Stimulated activated naive B cell treated with anti-CD40 and anti-IgM and Interleukin-4, amounts not matched to agents 10 μg/mL and 1 μg/mL and 100 μg/mL, for 72 hours (primary cell): ENCODE measurements around the gene RAC2.

Source experiments
- ATAC-seq, 2 donors: fragments of 150-1000 bp; cut with Tn5 transposase; replicated peaks; 2 replicates each; pipeline ENCODE4 v1.10.0; 2021; ENCODE audit warnings: moderate library complexity in 1 of 2
- DNase-seq: peaks from one replicate; pipeline ENCODE4 v3.0.0; 2021
- H3K27ac Mint-ChIP-seq: one replicate; pipeline ENCODE4 v1.8.0; 2022; ENCODE audit warnings: mild to moderate bottlenecking, mixed read lengths
- H3K27me3 Mint-ChIP-seq, 2 donors: one replicate each; pipeline ENCODE4 v1.8.0; 2022; ENCODE audit warnings: mixed read lengths in 2 of 2
- H3K36me3 Mint-ChIP-seq, 2 donors: one replicate each; pipeline ENCODE4 v1.8.0; 2022; ENCODE audit warnings: mixed read lengths in 2 of 2, mild to moderate bottlenecking in 1 of 2
- H3K4me1 Mint-ChIP-seq, 2 donors: one replicate each; pipeline ENCODE4 v1.8.0; 2022; ENCODE audit warnings: mixed read lengths in 2 of 2, mild to moderate bottlenecking in 1 of 2
- H3K4me3 Mint-ChIP-seq, 2 donors: one replicate each; pipeline ENCODE4 v1.8.0; 2022; ENCODE audit warnings: mild to moderate bottlenecking in 2 of 2, mixed read lengths in 2 of 2, moderate library complexity in 1 of 2
- H3K9me3 Mint-ChIP-seq, 2 donors: one replicate each; pipeline ENCODE4 v1.8.0; 2022; ENCODE audit warnings: mixed read lengths in 2 of 2, mild to moderate bottlenecking in 1 of 2

The RAC2 gene

DNA sequence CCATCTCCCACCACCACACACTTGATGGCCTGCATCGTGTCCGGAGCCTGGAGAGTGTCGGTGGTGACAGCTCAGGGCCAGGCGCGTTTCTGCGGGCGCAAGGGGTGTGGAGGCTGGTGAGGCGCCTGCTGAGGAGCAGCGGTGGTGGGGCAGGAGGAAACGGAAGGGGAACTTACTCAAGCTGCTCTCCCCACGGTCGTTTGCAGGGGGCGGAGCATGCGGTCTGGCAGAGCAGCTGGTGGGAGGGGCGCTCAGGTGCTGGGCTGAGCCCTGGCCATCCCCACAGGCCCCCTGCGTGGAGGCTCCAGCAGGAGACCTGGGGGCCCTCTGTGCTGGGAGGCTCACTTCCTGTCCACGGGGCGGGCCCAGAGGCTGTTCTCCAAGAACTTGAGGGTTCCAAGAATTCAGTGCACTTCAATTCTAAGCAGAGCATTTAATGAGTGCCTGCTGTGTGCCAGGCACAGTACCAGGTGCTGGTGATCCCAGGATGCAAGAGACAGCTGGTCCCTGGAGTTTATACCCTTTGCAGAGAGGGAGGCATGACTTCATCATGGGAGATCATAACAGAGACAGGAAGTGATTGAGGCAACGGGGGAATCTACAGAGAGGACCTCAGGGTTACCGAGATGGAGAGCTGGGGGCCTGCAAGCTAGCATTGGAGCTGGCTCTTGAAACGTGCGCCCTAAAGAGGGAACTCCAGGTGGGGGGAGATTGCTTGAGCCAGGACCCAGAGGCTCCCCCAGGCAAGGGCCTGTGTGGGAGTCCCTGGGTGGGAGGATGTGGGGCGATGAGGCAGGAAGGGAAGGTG lies at the start of gene RAC2:
Gene RAC2, minus strand, starts transcription at position 156 of the 808 bp plus-strand sequence. Its CDS starts 121 bp downstream, at position 35.
- no peaks in the 10 kb centered on the region for H3K27me3 Mint-ChIP-seq
- peak; percentile 83 for DNase-seq
- H3K36me3 Mint-ChIP-seq = peaks cover 31 to 40% of the 10 kb centered on the region in 2 donors
- peak within 1 kb of the TSS; percentile 95 for H3K27ac Mint-ChIP-seq
- peaks cover 45 to 72% of the 10 kb centered on the region in 2 donors for H3K4me1 Mint-ChIP-seq
- peak; percentile 63 to 66 for ATAC-seq
- no peaks in the 10 kb centered on the region for H3K9me3 Mint-ChIP-seq
- peak within 1 kb of the TSS; percentile 93 to 96 for H3K4me3 Mint-ChIP-seq

DNA sequence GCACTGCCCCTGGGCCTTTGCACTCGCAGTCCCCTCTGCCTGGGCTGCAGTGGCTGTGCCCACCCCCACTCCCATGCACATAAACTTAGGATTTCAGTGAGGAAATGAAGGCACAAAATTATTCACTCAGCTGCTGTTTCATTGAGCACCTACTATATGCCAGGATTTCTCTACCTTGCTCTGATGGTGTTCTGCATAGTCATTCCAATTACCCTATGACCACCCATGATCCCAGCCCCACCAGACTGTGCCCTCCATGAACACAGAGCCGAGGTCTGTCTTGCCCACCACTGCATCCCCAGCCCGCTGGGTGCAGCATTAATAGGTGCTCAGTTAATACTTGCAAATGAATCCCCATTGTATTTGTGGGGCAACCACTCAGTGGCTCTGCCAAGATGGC lies 49.1 kb upstream of the RAC2 start:
- Mint-ChIP-seq H3K9me3 (peaks cover 5 to 11% of the 10 kb centered on the region in 2 donors), H3K36me3 (peaks cover 28 to 70% of the 10 kb centered on the region in 2 donors), H3K27me3 (no peaks in the 10 kb centered on the region), H3K4me1 (peaks cover 48 to 68% of the 10 kb centered on the region in 2 donors), H3K27ac (peak overlapping the region; percentile 77), H3K4me3 (no peak overlapping the region)
- ATAC-seq (no peak), DNase-seq (no peak)

- no peaks in the 10 kb centered on the region for H3K27me3 Mint-ChIP-seq
- H3K4me3 Mint-ChIP-seq = no peak overlapping the region
- no peak for DNase-seq
- H3K36me3 Mint-ChIP-seq = peaks cover 27 to 66% of the 10 kb centered on the region in 2 donors
- H3K4me1 Mint-ChIP-seq = peaks cover 50 to 68% of the 10 kb centered on the region in 2 donors
- H3K9me3 Mint-ChIP-seq = peaks cover 5 to 11% of the 10 kb centered on the region in 2 donors
- H3K27ac Mint-ChIP-seq = peak overlapping the region; percentile 77
- no peak for ATAC-seq
Observed at GRCh38 chr22:37292641-37293040, 48.6 kb upstream of the RAC2 start.

DNA sequence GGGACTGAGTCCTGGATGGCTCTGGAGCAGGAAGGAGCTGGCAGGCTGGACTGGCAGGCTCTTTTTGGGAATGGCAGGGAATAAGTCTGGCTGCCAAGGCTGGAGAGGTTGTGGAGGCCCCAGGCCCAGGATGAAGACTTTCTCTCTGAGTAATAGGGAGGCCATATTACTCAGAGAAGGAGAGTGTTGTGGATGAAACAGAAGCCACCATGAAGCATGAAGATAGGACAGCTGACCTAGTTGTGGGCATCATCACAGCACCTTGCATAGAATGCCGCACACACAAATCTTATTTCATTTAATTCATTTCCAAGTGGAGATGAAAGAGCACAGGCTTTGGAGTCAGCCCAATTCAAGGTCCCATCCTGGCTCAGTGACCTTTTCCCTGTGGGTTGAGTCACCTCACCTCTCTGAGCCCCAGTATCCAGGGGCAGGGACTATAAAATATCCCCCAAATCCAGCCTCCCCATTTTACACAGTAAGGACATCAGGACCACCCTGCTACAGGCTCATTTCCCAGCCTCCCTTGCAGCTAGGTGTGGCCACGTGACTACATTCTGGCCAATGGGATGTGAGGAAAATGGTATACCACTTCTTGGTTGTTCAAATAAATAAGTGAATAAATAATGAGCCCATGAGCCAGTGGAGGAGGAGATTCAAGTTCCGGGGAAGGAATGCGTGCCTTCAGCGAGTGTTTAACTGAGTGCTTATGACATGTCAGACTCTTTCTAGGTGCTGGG lies 47.7 kb upstream of the RAC2 start:
- ATAC-seq = no peak

GRCh38 chr22:37290737-37291136 lies 46.7 kb upstream of the RAC2 start:
- Mint-ChIP-seq H3K27ac (peak overlapping the region; percentile 25), H3K9me3 (peaks cover 5 to 11% of the 10 kb centered on the region in 2 donors), H3K36me3 (peaks cover 31 to 70% of the 10 kb centered on the region in 2 donors), H3K4me1 (peaks cover 63 to 81% of the 10 kb centered on the region in 2 donors), H3K27me3 (no peaks in the 10 kb centered on the region), H3K4me3 (no peak overlapping the region)
- ATAC-seq = no peak
- no peak for DNase-seq

More for the DNA sequence above, 47.7 kb upstream of the RAC2 start:
- no peak for DNase-seq
- Mint-ChIP-seq H3K27ac (peak overlapping the region; percentile 67), H3K36me3 (peaks cover 28 to 70% of the 10 kb centered on the region in 2 donors), H3K4me1 (peaks cover 55 to 73% of the 10 kb centered on the region in 2 donors), H3K27me3 (no peaks in the 10 kb centered on the region), H3K4me3 (no peak overlapping the region), H3K9me3 (peaks cover 5 to 11% of the 10 kb centered on the region in 2 donors)

DNA sequence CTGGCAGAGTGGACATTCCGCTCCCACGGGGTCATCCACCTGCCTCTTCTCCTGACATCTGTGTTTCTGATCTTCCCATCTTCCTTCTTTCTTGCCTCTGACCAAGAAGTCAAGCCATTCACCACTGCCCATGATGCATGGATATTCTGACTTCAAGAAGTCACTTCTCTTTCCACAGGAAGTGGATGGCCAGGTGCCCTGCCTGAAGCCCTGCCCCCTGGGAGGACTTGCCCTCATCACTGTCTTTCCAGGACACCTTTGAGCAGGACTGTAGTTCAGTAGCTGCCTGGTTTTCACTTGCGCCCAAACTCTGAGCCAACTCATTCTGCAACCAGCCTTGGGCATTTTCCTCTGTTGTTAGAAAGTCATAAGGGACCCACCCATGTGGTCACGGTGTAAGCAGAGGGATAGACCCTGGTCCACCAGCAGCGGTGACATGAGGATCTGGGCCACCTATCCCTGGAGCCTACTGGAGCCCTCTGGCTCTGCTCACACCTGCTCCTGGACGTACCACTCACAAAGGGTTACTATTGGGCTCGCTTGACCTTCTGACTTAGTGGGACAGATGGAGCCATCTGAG lies 45.2 kb upstream of the RAC2 start:
- peaks cover 59 to 79% of the 10 kb centered on the region in 2 donors for H3K4me1 Mint-ChIP-seq
- H3K27me3 Mint-ChIP-seq = no peaks in the 10 kb centered on the region
- ATAC-seq (peak; percentile 16 to 28), DNase-seq (no peak)
- H3K36me3 Mint-ChIP-seq = peaks cover 31 to 64% of the 10 kb centered on the region in 2 donors
- no peak overlapping the region for H3K27ac Mint-ChIP-seq
- H3K9me3 Mint-ChIP-seq = peaks cover 5 to 11% of the 10 kb centered on the region in 2 donors
- H3K4me3 Mint-ChIP-seq = no peak overlapping the region

DNA sequence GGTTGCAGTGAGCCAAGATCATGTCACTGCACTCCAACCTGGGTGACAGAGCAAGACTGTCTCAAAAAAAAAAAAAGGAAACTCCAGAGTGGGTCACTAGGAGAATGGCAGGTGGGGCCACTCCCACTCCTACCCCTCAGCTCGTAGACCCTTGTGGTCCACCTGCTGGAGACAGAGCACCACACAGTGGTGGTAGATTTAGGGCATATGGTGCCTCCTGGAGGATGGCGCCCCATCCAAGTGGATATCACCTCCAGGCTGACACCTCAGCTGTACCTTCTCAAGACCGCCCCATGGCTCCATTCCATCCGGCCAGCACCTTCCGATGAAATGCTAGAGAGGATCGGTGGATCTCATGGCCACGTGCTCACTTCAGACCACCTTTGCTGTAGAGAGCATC lies 44.5 kb upstream of the RAC2 start:
- peaks cover 5 to 11% of the 10 kb centered on the region in 2 donors for H3K9me3 Mint-ChIP-seq
- DNase-seq (no peak), ATAC-seq (no peak)
- no peaks in the 10 kb centered on the region for H3K27me3 Mint-ChIP-seq
- H3K4me3 Mint-ChIP-seq = no peak overlapping the region
- peak overlapping the region; percentile 69 for H3K27ac Mint-ChIP-seq
- peaks cover 62 to 79% of the 10 kb centered on the region in 2 donors for H3K4me1 Mint-ChIP-seq
- H3K36me3 Mint-ChIP-seq = peaks cover 27 to 58% of the 10 kb centered on the region in 2 donors

DNA sequence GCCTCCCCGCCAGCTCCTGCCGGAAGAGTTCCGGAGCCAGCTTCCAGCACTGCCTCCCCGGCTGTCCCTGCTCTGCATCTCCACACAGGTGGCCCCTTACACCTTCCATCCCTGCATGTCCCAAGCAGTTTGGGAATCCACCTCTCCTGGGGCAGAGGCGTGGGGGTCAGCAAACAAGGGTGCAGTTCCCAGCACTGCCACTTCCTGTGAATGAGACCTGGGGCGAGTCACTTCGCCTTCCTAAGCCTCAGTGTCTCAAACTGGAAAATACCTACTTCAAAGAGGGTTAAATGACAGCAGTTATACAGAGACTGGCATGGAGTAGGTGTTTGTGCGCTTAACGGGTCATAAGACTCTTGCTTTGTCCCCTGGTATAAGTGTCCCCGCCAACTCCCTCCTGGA lies 43.5 kb upstream of the RAC2 start:
- Mint-ChIP-seq H3K4me3 (no peak overlapping the region), H3K27ac (peak overlapping the region; percentile 56), H3K9me3 (peaks cover 5 to 11% of the 10 kb centered on the region in 2 donors), H3K27me3 (no peaks in the 10 kb centered on the region), H3K36me3 (peaks cover 22 to 51% of the 10 kb centered on the region in 2 donors), H3K4me1 (peaks cover 65 to 81% of the 10 kb centered on the region in 2 donors)
- ATAC-seq (peak; percentile 6 to 12), DNase-seq (no peak)

DNA sequence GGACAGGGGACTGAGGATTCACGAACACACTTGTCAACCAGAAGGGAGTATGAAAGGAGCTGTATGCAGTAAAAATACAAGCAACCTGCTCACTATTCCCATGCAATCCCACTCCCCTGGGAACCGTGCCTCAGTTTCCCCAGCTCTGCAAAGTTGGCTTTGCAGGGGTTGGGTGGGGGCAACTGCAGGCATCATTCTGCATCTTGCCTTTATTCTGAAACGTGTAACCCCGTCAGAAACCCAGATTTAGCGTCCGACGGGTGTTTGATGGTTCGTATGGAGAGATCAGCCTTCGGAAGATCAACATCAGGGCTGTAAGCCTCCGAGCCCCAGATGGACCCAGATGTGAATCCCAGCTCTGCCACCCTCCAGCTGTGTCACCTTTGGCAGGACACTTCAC lies 41.9 kb upstream of the RAC2 start:
- ATAC-seq = no peak
- Mint-ChIP-seq H3K9me3 (no peaks in the 10 kb centered on the region), H3K4me3 (no peak overlapping the region), H3K27me3 (no peaks in the 10 kb centered on the region), H3K27ac (peak overlapping the region; percentile 79), H3K36me3 (peaks cover 7 to 35% of the 10 kb centered on the region in 2 donors), H3K4me1 (peaks cover 71 to 92% of the 10 kb centered on the region in 2 donors)
- no peak for DNase-seq

DNA sequence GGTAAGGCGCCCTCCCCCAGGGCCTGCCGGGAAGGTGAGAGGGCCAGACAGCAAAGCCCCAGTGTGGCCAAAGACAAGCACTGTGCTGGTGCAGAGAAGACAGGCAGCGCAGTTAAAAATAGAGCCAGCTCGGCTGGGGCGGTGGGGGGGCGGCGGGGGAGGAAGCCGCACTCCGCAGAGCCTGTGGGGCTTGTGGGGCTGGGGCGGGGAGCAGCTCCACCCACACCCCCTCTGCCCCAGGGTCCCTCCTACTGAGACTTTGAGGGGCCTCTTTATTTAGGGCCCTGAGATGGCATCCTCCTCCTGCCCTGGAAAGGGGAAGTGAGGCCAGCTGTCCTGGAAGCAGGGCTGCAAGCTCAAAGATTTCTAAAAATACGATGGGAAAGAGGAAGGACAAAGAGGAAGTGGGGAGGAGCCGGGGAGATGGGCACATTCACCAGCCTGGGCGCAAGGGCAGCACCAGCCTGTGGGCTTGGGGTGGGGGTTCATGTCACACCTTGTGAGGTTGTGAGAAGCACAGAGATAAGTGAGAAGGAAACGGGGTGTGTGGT lies 40.8 kb upstream of the RAC2 start:
- no peaks in the 10 kb centered on the region for H3K9me3 Mint-ChIP-seq
- DNase-seq = peak; percentile 70
- peak; percentile 69 to 72 for ATAC-seq

DNA sequence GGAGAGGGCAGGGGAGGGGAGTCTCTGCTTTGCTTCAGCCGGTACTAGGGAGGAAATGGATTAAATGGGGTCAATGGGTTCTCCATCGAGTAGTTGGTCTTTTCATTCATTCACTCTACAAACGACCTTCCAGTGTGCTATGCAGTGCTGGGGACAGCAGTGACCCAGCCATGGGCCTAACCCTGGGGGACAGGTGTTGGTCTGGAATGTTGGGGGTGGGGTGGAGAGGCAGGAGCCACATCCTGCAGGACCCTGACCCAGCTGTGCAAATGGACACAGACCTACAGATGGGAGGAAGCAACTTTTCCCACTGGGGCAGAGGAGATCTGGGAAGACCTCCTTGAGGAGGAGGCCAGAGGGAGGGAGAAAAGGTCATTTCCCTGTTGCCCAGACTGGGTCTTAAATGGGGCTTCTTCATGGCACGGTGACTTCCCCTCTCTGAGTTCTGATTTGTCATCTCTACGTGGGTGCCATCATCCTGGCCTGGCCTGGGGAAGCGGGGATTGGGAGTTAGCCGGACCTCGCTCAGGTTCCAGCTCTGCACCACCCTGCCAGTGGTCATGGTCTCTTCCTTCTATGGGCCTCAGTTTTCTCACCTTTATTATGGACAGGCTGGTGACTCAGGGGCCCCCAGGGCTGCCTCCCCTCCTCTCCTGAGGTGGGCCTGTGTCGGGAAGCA lies 40.2 kb upstream of the RAC2 start:
- no peaks in the 10 kb centered on the region for H3K9me3 Mint-ChIP-seq
- H3K4me3 Mint-ChIP-seq = peak overlapping the region; percentile 83 to 95
- H3K27ac Mint-ChIP-seq = peak overlapping the region; percentile 98
- DNase-seq = no peak
- ATAC-seq = peak; percentile 0 to 5
- H3K4me1 Mint-ChIP-seq = peaks cover 73 to 93% of the 10 kb centered on the region in 2 donors
- no peaks in the 10 kb centered on the region for H3K27me3 Mint-ChIP-seq
- H3K36me3 Mint-ChIP-seq = peaks cover 6 to 23% of the 10 kb centered on the region in 2 donors

More for the DNA sequence above, 40.8 kb upstream of the RAC2 start:
- Mint-ChIP-seq H3K27me3 (no peaks in the 10 kb centered on the region), H3K4me3 (peak overlapping the region; percentile 83 to 95), H3K27ac (peak overlapping the region; percentile 98), H3K36me3 (peaks cover 6 to 25% of the 10 kb centered on the region in 2 donors), H3K4me1 (peaks cover 71 to 93% of the 10 kb centered on the region in 2 donors)

GRCh38 chr22:37283393-37283937 lies 39.4 kb upstream of the RAC2 start:
- ATAC-seq (no peak), DNase-seq (no peak)
- Mint-ChIP-seq H3K4me3 (peak overlapping the region; percentile 83 to 95), H3K4me1 (peaks cover 71 to 93% of the 10 kb centered on the region in 2 donors), H3K27ac (peak overlapping the region; percentile 98), H3K27me3 (no peaks in the 10 kb centered on the region), H3K9me3 (no peaks in the 10 kb centered on the region), H3K36me3 (peaks cover 6 to 20% of the 10 kb centered on the region in 2 donors)

DNA sequence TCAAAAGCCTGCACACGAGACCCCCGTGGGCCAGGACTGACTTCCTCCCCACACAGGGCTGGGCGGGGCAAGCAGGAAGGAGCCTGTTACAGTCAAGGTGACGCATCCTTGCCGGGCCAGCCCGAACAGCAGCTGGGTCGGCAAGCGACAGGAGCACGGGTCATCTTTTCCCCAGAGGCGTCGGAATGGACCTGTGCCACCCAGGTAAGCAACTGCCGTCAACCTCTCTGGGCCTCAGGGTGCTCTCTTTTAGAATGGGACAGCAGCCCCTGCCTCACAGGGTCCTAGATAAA lies 38.3 kb upstream of the RAC2 start, which contains the start of gene CYTH4:
Gene CYTH4, plus strand, starts transcription at position 124 of the 293 bp plus-strand sequence. Its CDS starts 62 bp downstream, at position 186.
- DNase-seq (peak; percentile 51), ATAC-seq (peak; percentile 70 to 78)
- Mint-ChIP-seq H3K27me3 (no peaks in the 10 kb centered on the region), H3K27ac (peak within 1 kb of the TSS; percentile 98), H3K4me1 (peaks cover 72 to 94% of the 10 kb centered on the region in 2 donors), H3K9me3 (no peaks in the 10 kb centered on the region), H3K36me3 (peaks cover 6 to 16% of the 10 kb centered on the region in 2 donors), H3K4me3 (peak within 1 kb of the TSS; percentile 83 to 95)
